ENCODE measurements around the gene F2RL1. TPM values are rescaled to one million over a fixed set of nuclear protein-coding genes. Genes with fewer than 3 reads are reported as not detected.

Gene F2RL1
- total and polyA plus RNA-seq, 2 of the 8 experiments (the other 6 are each of a cell fraction or from before 2014, with no cell fraction given), result 23.2 to 26.6 TPM

DNA sequence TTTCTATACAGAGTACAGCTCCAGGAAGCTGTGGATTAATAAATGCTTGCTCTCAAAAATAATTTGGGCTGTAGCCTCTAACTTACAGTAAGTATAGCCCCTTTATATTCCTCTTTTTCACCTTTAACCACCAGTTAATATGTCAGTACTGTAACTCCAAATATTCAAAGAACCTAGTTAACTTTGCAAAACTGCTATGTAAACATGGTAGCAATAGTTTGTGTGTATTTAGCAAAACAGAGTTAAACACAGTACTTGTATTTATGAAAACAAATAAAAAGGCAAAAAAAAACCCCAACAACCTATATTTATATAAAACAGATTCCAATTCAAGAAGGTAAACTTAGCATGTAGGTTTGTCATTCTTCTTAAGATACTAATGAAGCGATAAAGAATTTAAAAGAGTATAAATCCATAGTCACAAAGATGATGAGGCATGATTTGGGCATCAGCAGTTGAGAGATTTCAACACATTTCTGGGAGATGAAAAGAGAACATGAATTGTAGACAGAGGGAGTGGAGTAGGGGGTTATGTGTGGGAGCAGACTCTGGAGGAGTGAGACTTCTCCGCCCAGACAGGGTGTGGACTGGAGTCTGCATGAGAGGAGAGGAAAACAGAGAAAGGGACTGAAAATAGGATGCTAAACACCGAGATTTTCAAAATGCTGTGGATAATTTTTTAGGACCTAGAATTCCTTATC lies 47.0 kb upstream of the F2RL1 start (continued):
- TF ChIP-seq, protein P1, sequence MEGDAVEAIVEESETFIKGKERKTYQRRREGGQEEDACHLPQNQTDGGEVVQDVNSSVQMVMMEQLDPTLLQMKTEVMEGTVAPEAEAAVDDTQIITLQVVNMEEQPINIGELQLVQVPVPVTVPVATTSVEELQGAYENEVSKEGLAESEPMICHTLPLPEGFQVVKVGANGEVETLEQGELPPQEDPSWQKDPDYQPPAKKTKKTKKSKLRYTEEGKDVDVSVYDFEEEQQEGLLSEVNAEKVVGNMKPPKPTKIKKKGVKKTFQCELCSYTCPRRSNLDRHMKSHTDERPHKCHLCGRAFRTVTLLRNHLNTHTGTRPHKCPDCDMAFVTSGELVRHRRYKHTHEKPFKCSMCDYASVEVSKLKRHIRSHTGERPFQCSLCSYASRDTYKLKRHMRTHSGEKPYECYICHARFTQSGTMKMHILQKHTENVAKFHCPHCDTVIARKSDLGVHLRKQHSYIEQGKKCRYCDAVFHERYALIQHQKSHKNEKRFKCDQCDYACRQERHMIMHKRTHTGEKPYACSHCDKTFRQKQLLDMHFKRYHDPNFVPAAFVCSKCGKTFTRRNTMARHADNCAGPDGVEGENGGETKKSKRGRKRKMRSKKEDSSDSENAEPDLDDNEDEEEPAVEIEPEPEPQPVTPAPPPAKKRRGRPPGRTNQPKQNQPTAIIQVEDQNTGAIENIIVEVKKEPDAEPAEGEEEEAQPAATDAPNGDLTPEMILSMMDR (IDR thresholded peaks at IDR 0.05; ENCODE audit: control extremely low read depth in 1 of 3, insufficient read depth in 1 of 3, low read depth in 1 of 3, low read length in 3 of 3), result no peak
